Measurements from ENCODE around the gene PHACTR1. TPM values are rescaled to one million over a fixed set of nuclear protein-coding genes. Genes with fewer than 3 reads are reported as not detected.
"Not testable (repeated sequence)": the region's sequence is repeated elsewhere in the genome, so short reads cannot be mapped to it uniquely, and the experiment has no call there.

The PHACTR1 gene
- total RNA-seq, 1 donor: 0.43 TPM

- no peak for DNase-seq (ENCODE audit: low read depth)
Measured at GRCh38 chr6:13239530-13240455, 523.2 kb downstream of the PHACTR1 start.

GRCh38 chr6:13241364-13241763 is 524.8 kb downstream of the PHACTR1 start:
- no peak overlapping the region for H3K4me3 ChIP-seq (ENCODE audit: low read depth, low read length)
- DNase-seq (ENCODE audit: low read depth): no peak
- TF ChIP-seq CTCF (IDR thresholded peaks at IDR 0.05; ENCODE audit: insufficient read depth, low read depth, low read length): no peak

More at GRCh38 chr6:13239530-13240455, 523.2 kb downstream of the PHACTR1 start:
- no peak for TF ChIP-seq CTCF (IDR thresholded peaks at IDR 0.05; ENCODE audit: insufficient read depth, low read depth, low read length)
- H3K4me3 ChIP-seq (ENCODE audit: low read depth, low read length): no peak overlapping the region

GRCh38 chr6:13242178-13242577 is 525.6 kb downstream of the PHACTR1 start:
- TF ChIP-seq CTCF (IDR thresholded peaks at IDR 0.05; ENCODE audit: insufficient read depth, low read depth, low read length): no peak
- no peak for DNase-seq (ENCODE audit: low read depth)
- no peak overlapping the region for H3K4me3 ChIP-seq (ENCODE audit: low read depth, low read length)

- no peak for DNase-seq (ENCODE audit: low read depth)
- TF ChIP-seq CTCF (IDR thresholded peaks at IDR 0.05; ENCODE audit: insufficient read depth, low read depth, low read length): no peak
- no peak overlapping the region for H3K4me3 ChIP-seq (ENCODE audit: low read depth, low read length)
Measured at GRCh38 chr6:13242590-13242989, 526.0 kb downstream of the PHACTR1 start.

GRCh38 chr6:13243033-13243432 is 526.5 kb downstream of the PHACTR1 start:
- no peak overlapping the region for H3K4me3 ChIP-seq (ENCODE audit: low read depth, low read length)
- no peak for DNase-seq (ENCODE audit: low read depth)
- no peak for TF ChIP-seq CTCF (IDR thresholded peaks at IDR 0.05; ENCODE audit: insufficient read depth, low read depth, low read length)

- DNase-seq (ENCODE audit: low read depth): not testable (repeated sequence)
Measured at GRCh38 chr6:13243745-13244144, 527.2 kb downstream of the PHACTR1 start.

GRCh38 chr6:13247627-13248026 is 531.1 kb downstream of the PHACTR1 start:
- TF ChIP-seq CTCF (IDR thresholded peaks at IDR 0.05; ENCODE audit: insufficient read depth, low read depth, low read length): no peak
- no peak overlapping the region for H3K4me3 ChIP-seq (ENCODE audit: low read depth, low read length)
- no peak for DNase-seq (ENCODE audit: low read depth)

More at GRCh38 chr6:13243745-13244144, 527.2 kb downstream of the PHACTR1 start:
- H3K4me3 ChIP-seq (ENCODE audit: low read depth, low read length): not testable (repeated sequence)
